H9 (cell line): Measurements from ENCODE around the gene KBTBD12. TPM values are rescaled to one million over a fixed set of nuclear protein-coding genes. Genes with fewer than 3 reads are reported as not detected.

ENCODE experiments used
- DNase-seq: peaks from one replicate; pipeline ENCODE4 v3.0.0-alpha.2; 2017
- H2AFZ ChIP-seq: one replicate; pipeline ENCODE4 v1.6.1; 2013; ENCODE audit warnings: mild to moderate bottlenecking, low read length, control low read depth, moderate library complexity
- H2AK5ac ChIP-seq: 2 replicates; pipeline ENCODE4 v1.6.1; 2013; ENCODE audit warnings: low read length, control low read depth, mixed read lengths; ENCODE audit not compliant: insufficient read length
- H2BK120ac ChIP-seq: one replicate; pipeline ENCODE4 v1.6.1; 2013; ENCODE audit warnings: low read depth, mild to moderate bottlenecking, low read length, control low read depth, inconsistent platforms; ENCODE audit not compliant: poor library complexity, severe bottlenecking
- H2BK12ac ChIP-seq: 2 replicates; pipeline ENCODE4 v1.6.1; 2013; ENCODE audit warnings: low read length, control low read depth, mixed read lengths, low read depth; ENCODE audit not compliant: insufficient read length
- H2BK15ac ChIP-seq: 2 replicates; pipeline ENCODE4 v1.6.1; 2013; ENCODE audit warnings: low read depth, low read length, control low read depth
- H2BK20ac ChIP-seq: one replicate; pipeline ENCODE4 v1.6.1; 2013; ENCODE audit warnings: low read depth, mild to moderate bottlenecking, low read length, control low read depth, inconsistent platforms; ENCODE audit not compliant: poor library complexity, severe bottlenecking
- H2BK5ac ChIP-seq: 2 replicates; pipeline ENCODE4 v1.6.1; 2013; ENCODE audit warnings: low read length, control low read depth, mixed read lengths; ENCODE audit not compliant: insufficient read length
- H3K14ac ChIP-seq: 2 replicates; pipeline ENCODE4 v1.6.1; 2013; ENCODE audit warnings: low read length, control low read depth; ENCODE audit not compliant: insufficient read depth
- H3K18ac ChIP-seq: 2 replicates; pipeline ENCODE4 v1.6.1; 2013; ENCODE audit warnings: low read depth, mild to moderate bottlenecking, mixed read lengths, low read length, control low read depth; ENCODE audit not compliant: insufficient read length
- H3K23ac ChIP-seq: 2 replicates; pipeline ENCODE4 v1.6.1; 2013; ENCODE audit warnings: low read length, control low read depth, mixed read lengths, low read depth; ENCODE audit not compliant: insufficient read length
- H3K23me2 ChIP-seq: 2 replicates; pipeline ENCODE4 v1.6.1; 2013; ENCODE audit warnings: low read depth, mild to moderate bottlenecking, mixed read lengths, low read length, control low read depth; ENCODE audit not compliant: insufficient read length, poor library complexity, severe bottlenecking
- H3K27ac ChIP-seq: 2 replicates; pipeline ENCODE4 v1.5.1; 2013; ENCODE audit warnings: low read length, control low read depth, mixed read lengths, low read depth; ENCODE audit not compliant: insufficient read length
- H3K27me3 ChIP-seq: 2 replicates; pipeline ENCODE4 v1.6.1; 2013; ENCODE audit warnings: low read length, control low read depth, inconsistent platforms; ENCODE audit not compliant: insufficient read depth
- H3K4ac ChIP-seq: 2 replicates; pipeline ENCODE4 v1.6.1; 2013; ENCODE audit warnings: low read depth, mild to moderate bottlenecking, control low read depth, inconsistent platforms, low read length, moderate library complexity
- H3K4me1 ChIP-seq: 2 replicates; pipeline ENCODE4 v1.6.1; 2013; ENCODE audit warnings: low read length, control low read depth, inconsistent platforms; ENCODE audit not compliant: insufficient read depth
- H3K4me2 ChIP-seq: 2 replicates; pipeline ENCODE4 v1.6.1; 2013; ENCODE audit warnings: low read length, control low read depth, mixed read lengths; ENCODE audit not compliant: insufficient read length, insufficient read depth
- H3K56ac ChIP-seq: 2 replicates; pipeline ENCODE4 v1.6.1; 2013; ENCODE audit warnings: low read depth, mild to moderate bottlenecking, mixed read lengths, low read length, control low read depth; ENCODE audit not compliant: insufficient read length
- H3K79me1 ChIP-seq: 2 replicates; pipeline ENCODE4 v1.6.1; 2013; ENCODE audit warnings: low read depth, mild to moderate bottlenecking, moderate library complexity, low read length, control low read depth, inconsistent platforms; ENCODE audit not compliant: insufficient read depth, poor library complexity, severe bottlenecking
- H3K79me2 ChIP-seq: 2 replicates; pipeline ENCODE4 v1.6.1; 2013; ENCODE audit warnings: low read length, control low read depth, inconsistent platforms; ENCODE audit not compliant: insufficient read depth
- H3K9ac ChIP-seq: 2 replicates; pipeline ENCODE4 v1.6.1; 2013; ENCODE audit warnings: low read length, control low read depth, mixed read lengths; ENCODE audit not compliant: insufficient read length; ENCODE audit errors: extremely low read depth
- H3K9me3 ChIP-seq: one replicate; pipeline ENCODE4 v1.6.1; 2013; ENCODE audit warnings: low read depth, low read length, inconsistent platforms; ENCODE audit not compliant: control insufficient read depth
- H3T11ph ChIP-seq: one replicate; pipeline ENCODE4 v1.6.1; 2013; ENCODE audit warnings: mild to moderate bottlenecking, low read length, control low read depth, inconsistent platforms
- H4K20me1 ChIP-seq: one replicate; pipeline ENCODE4 v1.6.1; 2013; ENCODE audit not compliant: control insufficient read depth, insufficient read length, insufficient read depth
- H4K5ac ChIP-seq: 2 replicates; pipeline ENCODE4 v1.6.1; 2013; ENCODE audit warnings: low read depth, mild to moderate bottlenecking, mixed read lengths, low read length, control low read depth; ENCODE audit not compliant: insufficient read length
- H4K8ac ChIP-seq: replicated peaks from 2 replicates; pipeline ENCODE4 v1.6.1; 2013; ENCODE audit warnings: low read length, control low read depth, mixed read lengths, low read depth; ENCODE audit not compliant: insufficient read length
- H4K91ac ChIP-seq: 2 replicates; pipeline ENCODE4 v1.6.1; 2013; ENCODE audit warnings: low read depth, mild to moderate bottlenecking, moderate library complexity, mixed read lengths, low read length, control low read depth; ENCODE audit not compliant: insufficient read length
- H3K27ac Mint-ChIP-seq, 3 experiments: 2 replicates in 2 of 3; 3 replicates in 1 of 3; pipeline ENCODE4 v1.8.0; 2020 to 2021; ENCODE audit warnings: mixed read lengths in 3 of 3, mild to moderate bottlenecking in 1 of 3, moderate library complexity in 1 of 3
- H3K27me3 Mint-ChIP-seq: 2 replicates; pipeline ENCODE4 v1.8.0; 2021; ENCODE audit warnings: low read depth, mild to moderate bottlenecking, moderate library complexity, mixed read lengths
- H3K36me3 Mint-ChIP-seq, 3 experiments: 2 replicates in 2 of 3; 3 replicates in 1 of 3; pipeline ENCODE4 v1.8.0; 2020 to 2021; ENCODE audit warnings: low read depth in 3 of 3, mixed read lengths in 3 of 3; ENCODE audit not compliant: insufficient read depth in 1 of 3
- H3K4me1 Mint-ChIP-seq, 2 experiments: 2 replicates each; pipeline ENCODE4 v1.8.0; 2020; ENCODE audit warnings: mixed read lengths in 2 of 2
- H3K4me3 Mint-ChIP-seq, 2 experiments: 2 replicates in 1 of 2; 3 replicates in 1 of 2; pipeline ENCODE4 v1.8.0; 2020 to 2021; ENCODE audit warnings: mild to moderate bottlenecking in 2 of 2, mixed read lengths in 2 of 2, moderate library complexity in 1 of 2
- H3K9me3 Mint-ChIP-seq, 2 experiments: 2 replicates in 1 of 2; 3 replicates in 1 of 2; pipeline ENCODE4 v1.8.0; 2020; ENCODE audit warnings: mild to moderate bottlenecking in 2 of 2, mixed read lengths in 2 of 2, moderate library complexity in 1 of 2
- WGBS: extraction: QIAGEN DNeasy Blood & Tissue Kit; methylation state at CpG from one replicate; pipeline ENCODE4 v1.1.7; 2013; ENCODE audit warnings: missing lambda C conversion rate, low lambda C conversion rate, mixed read lengths; ENCODE audit not compliant: insufficient read length; ENCODE audit errors: extremely low coverage; 5-methylcytosine and 5-hydroxymethylcytosine counted together
- total RNA-seq: library from RNA; stranded (reverse); gene quantifications from 2 replicates; pipeline ENCODE4 v1.2.1, GENCODE V29; 2021
- TF ChIP-seq, protein P1 (sequence below): fragments of 200-600 bp; sonication (generic); conservative IDR thresholded peaks from 3 replicates; pipeline ENCODE4 v1.8.0; 2021; ENCODE audit warnings: antibody characterized with exemption, mild to moderate bottlenecking

Gene KBTBD12
- total RNA-seq, 1 experiment from 2014 or later, result not detected

GRCh38 chr3:127900536-127900935, 14.5 kb upstream of the KBTBD12 start:
- H4K5ac ChIP-seq, result no peak overlapping the region
- no peaks in the 10 kb centered on the region for H3K36me3 Mint-ChIP-seq
- H2AFZ ChIP-seq, result no peak overlapping the region
- H3K27me3 Mint-ChIP-seq, result peaks cover 5% of the 10 kb centered on the region
- no peak overlapping the region for H2BK15ac ChIP-seq
- H3K9me3 Mint-ChIP-seq, result no peaks in the 10 kb centered on the region; a peak in 1 of 5 replicates
- H3K79me2 ChIP-seq, result no peaks in the 10 kb centered on the region
- no peak overlapping the region for H2BK20ac ChIP-seq
- no peak overlapping the region for H3K9ac ChIP-seq
- no peak overlapping the region for H3K27ac ChIP-seq
- no peak overlapping the region for H3K23ac ChIP-seq
- no peaks in the 10 kb centered on the region for H3K79me1 ChIP-seq
- no peak overlapping the region for H2BK12ac ChIP-seq
- no peak overlapping the region for H3K4me3 Mint-ChIP-seq
- no peak overlapping the region for H3K27ac Mint-ChIP-seq
- peaks cover 2 to 7% of the 10 kb centered on the region in 2 experiments; a peak in 3 of 4 replicates for H3K4me1 Mint-ChIP-seq
- H3K4me1 ChIP-seq, result no peaks in the 10 kb centered on the region
- no peaks in the 10 kb centered on the region for H3K23me2 ChIP-seq
- no peak overlapping the region for H2BK5ac ChIP-seq
- no peak overlapping the region for H3K4ac ChIP-seq
- no peak overlapping the region for H2BK120ac ChIP-seq
- H4K91ac ChIP-seq, result no peak overlapping the region
- no peaks in the 10 kb centered on the region for H3K9me3 ChIP-seq
- no peak overlapping the region for H4K8ac ChIP-seq
- no peak overlapping the region for H3K56ac ChIP-seq
- no peaks in the 10 kb centered on the region for H4K20me1 ChIP-seq
- no peak for DNase-seq
- no peaks in the 10 kb centered on the region for H3K27me3 ChIP-seq
- TF ChIP-seq, protein P1, sequence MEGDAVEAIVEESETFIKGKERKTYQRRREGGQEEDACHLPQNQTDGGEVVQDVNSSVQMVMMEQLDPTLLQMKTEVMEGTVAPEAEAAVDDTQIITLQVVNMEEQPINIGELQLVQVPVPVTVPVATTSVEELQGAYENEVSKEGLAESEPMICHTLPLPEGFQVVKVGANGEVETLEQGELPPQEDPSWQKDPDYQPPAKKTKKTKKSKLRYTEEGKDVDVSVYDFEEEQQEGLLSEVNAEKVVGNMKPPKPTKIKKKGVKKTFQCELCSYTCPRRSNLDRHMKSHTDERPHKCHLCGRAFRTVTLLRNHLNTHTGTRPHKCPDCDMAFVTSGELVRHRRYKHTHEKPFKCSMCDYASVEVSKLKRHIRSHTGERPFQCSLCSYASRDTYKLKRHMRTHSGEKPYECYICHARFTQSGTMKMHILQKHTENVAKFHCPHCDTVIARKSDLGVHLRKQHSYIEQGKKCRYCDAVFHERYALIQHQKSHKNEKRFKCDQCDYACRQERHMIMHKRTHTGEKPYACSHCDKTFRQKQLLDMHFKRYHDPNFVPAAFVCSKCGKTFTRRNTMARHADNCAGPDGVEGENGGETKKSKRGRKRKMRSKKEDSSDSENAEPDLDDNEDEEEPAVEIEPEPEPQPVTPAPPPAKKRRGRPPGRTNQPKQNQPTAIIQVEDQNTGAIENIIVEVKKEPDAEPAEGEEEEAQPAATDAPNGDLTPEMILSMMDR, result no peak
- no CpG with 5 or more reads among the region's 5 CpGs for WGBS
- H3K14ac ChIP-seq, result no peak overlapping the region
- no peak overlapping the region for H3K18ac ChIP-seq
- H2AK5ac ChIP-seq, result no peak overlapping the region
- H3K4me2 ChIP-seq, result no peak overlapping the region
- no peak overlapping the region for H3T11ph ChIP-seq
